ENCODE results near the gene GP9.
"Not testable (repeated sequence)": the region's sequence is repeated elsewhere in the genome, so short reads cannot be mapped to it uniquely, and the experiment has no call there.

The GP9 gene

GRCh38 chr3:129070086-129070885, 9.7 kb downstream of the GP9 start:
- no peak for DNase-seq (ENCODE audit: low read depth)

GRCh38 chr3:129077222-129077621, 16.6 kb downstream of the GP9 start:
- DNase-seq (ENCODE audit: low read depth), result no peak

GRCh38 chr3:129078510-129078909, 17.9 kb downstream of the GP9 start:
- no peak for DNase-seq (ENCODE audit: low read depth)

GRCh38 chr3:129081503-129081902, 20.9 kb downstream of the GP9 start:
- DNase-seq (ENCODE audit: low read depth), result no peak

- DNase-seq (ENCODE audit: low read depth), result no peak
Observed at GRCh38 chr3:129082026-129082425, 21.4 kb downstream of the GP9 start.

- no peak for DNase-seq (ENCODE audit: low read depth)
Observed at GRCh38 chr3:129084501-129084900, 23.9 kb downstream of the GP9 start.

GRCh38 chr3:129085165-129085715, 24.7 kb downstream of the GP9 start:
- no peak for DNase-seq (ENCODE audit: low read depth)

GRCh38 chr3:129085818-129086217, 25.2 kb downstream of the GP9 start:
- no peak for DNase-seq (ENCODE audit: low read depth)

GRCh38 chr3:129087138-129087702, 26.6 kb downstream of the GP9 start:
- DNase-seq (ENCODE audit: low read depth), result no peak

- not testable (repeated sequence) for DNase-seq (ENCODE audit: low read depth)
Observed at GRCh38 chr3:129087904-129088303, 27.3 kb downstream of the GP9 start.

GRCh38 chr3:129088312-129088711, 27.7 kb downstream of the GP9 start:
- not testable (repeated sequence) for DNase-seq (ENCODE audit: low read depth)

GRCh38 chr3:129095285-129095684, 34.7 kb downstream of the GP9 start:
- no peak for DNase-seq (ENCODE audit: low read depth)

- no peak for DNase-seq (ENCODE audit: low read depth)
Observed at GRCh38 chr3:129100274-129100673, 39.7 kb downstream of the GP9 start.

- DNase-seq (ENCODE audit: low read depth), result no peak
Observed at GRCh38 chr3:129101370-129102138, 41.0 kb downstream of the GP9 start.

- DNase-seq (ENCODE audit: low read depth), result no peak
Observed at GRCh38 chr3:129103296-129103695, 42.7 kb downstream of the GP9 start.

- no peak for DNase-seq (ENCODE audit: low read depth)
Observed at GRCh38 chr3:129104051-129104450, 43.5 kb downstream of the GP9 start.

GRCh38 chr3:129104498-129105079, 44.0 kb downstream of the GP9 start:
- DNase-seq (ENCODE audit: low read depth), result no peak

GRCh38 chr3:129105862-129106261, 45.3 kb downstream of the GP9 start:
- DNase-seq (ENCODE audit: low read depth), result no peak

- DNase-seq (ENCODE audit: low read depth), result no peak
Observed at GRCh38 chr3:129106320-129106719, 45.7 kb downstream of the GP9 start.

GRCh38 chr3:129106866-129107565, 46.4 kb downstream of the GP9 start:
- no peak for DNase-seq (ENCODE audit: low read depth)

- DNase-seq (ENCODE audit: low read depth), result no peak
Observed at GRCh38 chr3:129107793-129108192, 47.2 kb downstream of the GP9 start.

Data from stimulated activated CD8-positive, alpha-beta memory T cell treated with anti-CD3 and anti-CD28 coated beads, Interleukin-12 subunit alpha, Interleukin-12 subunit beta, amount 100 ng/mL, for 1 hour (primary cell).